ENCODE results near the gene MGRN1.

- no peak for TF ChIP-seq POLR2AphosphoS5 (IDR thresholded peaks at IDR 0.05)
- no peak for TF ChIP-seq CTCF (IDR thresholded peaks at IDR 0.05)
- no peak for TF ChIP-seq EP300 (IDR thresholded peaks at IDR 0.05)
- TF ChIP-seq POLR2A (IDR thresholded peaks at IDR 0.05) = no peak
These were observed 39.3 kb downstream of the MGRN1 start for GRCh38 chr16:4663777-4664465.
